DMS53 treated with DMSO at 0.1 percent for 48 hours (cell line): Measurements from ENCODE around the gene GBE1.

ENCODE experiments used
- DNase-seq: peaks from one replicate; lab custom pipeline; 2025; ENCODE audit not compliant: unreplicated experiment; lab: John Stamatoyannopoulos, UW

The GBE1 gene

GRCh38 chr3:81702126-81702525, 59.3 kb downstream of the GBE1 start:
- no peak for DNase-seq

DNA sequence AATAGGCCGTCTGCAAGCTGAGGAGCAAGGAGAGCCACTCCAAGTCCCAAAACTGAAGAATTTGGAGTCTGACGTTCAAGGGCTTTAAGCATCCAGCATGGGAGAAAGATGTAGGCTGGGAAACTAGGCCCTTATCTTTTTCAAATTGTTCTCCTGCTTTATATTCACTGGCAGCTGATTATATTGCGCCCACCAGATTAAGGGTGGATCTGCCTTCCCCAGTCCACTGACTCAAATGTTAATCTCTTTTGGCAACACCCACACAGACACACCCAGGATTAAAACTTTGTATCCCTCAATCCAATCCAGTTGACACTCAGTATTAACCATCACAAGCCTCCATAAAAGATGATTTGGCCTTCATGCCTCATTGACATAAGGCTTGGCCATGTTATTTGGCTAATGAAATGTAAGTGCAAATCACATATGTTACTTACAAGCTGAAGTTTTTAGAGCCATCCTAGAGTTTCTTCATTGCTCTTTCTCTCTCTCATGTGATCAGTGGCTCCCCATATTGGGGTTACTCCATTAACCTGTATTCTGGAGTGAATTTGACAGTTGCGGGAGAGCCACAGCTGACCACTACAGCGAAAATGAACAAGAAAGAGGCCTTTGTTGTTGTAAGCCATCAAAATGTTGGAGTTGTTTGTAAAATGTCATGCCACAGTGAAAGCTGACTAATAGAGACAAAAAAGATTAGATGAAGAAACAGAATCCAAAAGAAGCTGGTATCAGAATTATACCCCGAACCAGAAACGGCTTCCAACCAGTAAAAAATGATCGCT, 61.7 kb downstream of the GBE1 start:
- no peak for DNase-seq

- no peak for DNase-seq
Measured at GRCh38 chr3:81696090-81696489, 65.4 kb downstream of the GBE1 start.

GRCh38 chr3:81695302-81695701, 66.1 kb downstream of the GBE1 start:
- no peak for DNase-seq

GRCh38 chr3:81694662-81695061, 66.8 kb downstream of the GBE1 start:
- DNase-seq, result no peak

GRCh38 chr3:81692766-81693165, 68.7 kb downstream of the GBE1 start:
- no peak for DNase-seq

GRCh38 chr3:81689617-81690016, 71.8 kb downstream of the GBE1 start:
- no peak for DNase-seq

- DNase-seq, result peak; percentile 1
Measured at GRCh38 chr3:81684751-81685395, 76.6 kb downstream of the GBE1 start.

DNA sequence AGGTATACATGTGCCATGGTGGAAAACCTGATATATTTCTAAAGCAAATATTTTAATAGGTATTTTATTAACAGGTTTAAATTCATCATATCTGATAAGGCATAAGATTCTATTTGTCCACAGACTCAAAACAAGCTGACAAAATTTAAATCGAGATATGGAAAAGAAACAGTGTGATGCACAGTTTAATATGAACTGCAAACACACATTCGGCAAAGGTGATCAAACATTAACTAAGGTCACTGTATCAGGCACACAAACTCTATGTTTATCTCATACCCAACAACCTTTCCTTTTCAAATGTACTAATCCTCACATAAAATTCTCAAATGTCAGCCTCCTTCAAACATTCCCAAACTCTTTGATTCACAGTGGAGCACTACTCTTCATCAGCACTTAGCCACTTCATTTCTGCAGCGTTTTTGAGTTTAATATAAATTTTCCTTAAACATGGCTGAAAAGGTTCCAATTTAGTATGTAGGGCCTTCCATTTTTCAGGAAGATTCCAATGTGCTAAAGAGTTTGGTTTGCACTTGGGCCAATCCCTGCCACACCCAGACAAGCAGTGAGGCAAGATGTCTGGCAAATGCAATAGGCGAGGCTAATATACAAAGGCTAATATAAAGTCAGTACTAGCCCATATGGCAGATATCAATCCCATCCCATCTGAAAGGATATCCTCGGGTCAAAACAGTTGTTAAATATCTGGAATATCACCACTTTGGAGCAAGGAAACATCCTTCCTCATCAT, 84.6 kb downstream of the GBE1 start:
- DNase-seq, result no peak

GRCh38 chr3:81674690-81675089, 86.8 kb downstream of the GBE1 start:
- DNase-seq, result no peak

GRCh38 chr3:81668283-81668682, 93.2 kb downstream of the GBE1 start:
- no peak for DNase-seq

GRCh38 chr3:81666502-81667121, 94.8 kb downstream of the GBE1 start:
- no peak for DNase-seq

DNA sequence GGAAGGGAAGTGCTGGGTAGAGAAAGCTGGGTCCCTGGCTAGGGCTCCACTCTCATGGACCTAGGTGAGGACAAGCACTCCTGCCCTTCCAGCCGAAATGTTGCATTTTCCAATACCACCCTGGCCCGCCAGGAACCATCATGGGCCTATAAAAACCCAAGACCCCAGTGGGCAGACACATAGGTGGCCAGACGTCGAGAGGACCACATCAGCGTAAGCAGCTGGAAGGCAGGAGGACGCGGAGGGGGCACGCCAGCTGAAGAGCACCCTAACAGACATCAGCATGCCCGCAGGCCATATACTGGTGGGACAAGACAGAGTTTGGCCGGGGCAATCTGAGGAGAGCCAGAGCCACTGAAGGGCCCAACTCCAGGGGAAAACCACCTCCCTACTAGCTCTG, 98.3 kb downstream of the GBE1 start:
- no peak for DNase-seq

- DNase-seq, result no peak
Measured at GRCh38 chr3:81660036-81660435, 101.4 kb downstream of the GBE1 start.

GRCh38 chr3:81658322-81658997, 103.0 kb downstream of the GBE1 start:
- DNase-seq, result no peak

GRCh38 chr3:81651139-81651538, 110.3 kb downstream of the GBE1 start:
- DNase-seq, result no peak

- DNase-seq, result no peak
Measured at GRCh38 chr3:81650187-81650586, 111.3 kb downstream of the GBE1 start.

DNA sequence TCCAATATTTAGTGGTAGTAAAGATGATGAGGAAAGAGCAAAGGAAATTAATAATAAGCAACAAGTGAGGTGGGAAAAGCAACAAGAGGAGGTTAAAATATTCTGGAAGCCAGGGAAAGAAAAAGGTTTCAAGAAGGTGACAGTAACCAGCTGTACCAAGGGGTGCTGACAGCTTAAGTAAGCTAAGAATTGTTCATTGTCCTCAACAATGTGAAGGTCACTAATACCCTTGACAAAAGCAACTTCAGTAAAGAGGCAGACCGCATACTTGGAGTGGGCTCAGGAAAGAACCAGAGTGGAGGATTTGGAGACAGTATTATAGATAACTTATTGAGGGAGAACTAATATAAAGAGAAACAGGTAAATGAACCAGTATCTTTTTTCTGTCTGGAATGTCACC, 116.2 kb downstream of the GBE1 start:
- no peak for DNase-seq

GRCh38 chr3:81643721-81644120, 117.7 kb downstream of the GBE1 start:
- DNase-seq, result peak; percentile 2

DNA sequence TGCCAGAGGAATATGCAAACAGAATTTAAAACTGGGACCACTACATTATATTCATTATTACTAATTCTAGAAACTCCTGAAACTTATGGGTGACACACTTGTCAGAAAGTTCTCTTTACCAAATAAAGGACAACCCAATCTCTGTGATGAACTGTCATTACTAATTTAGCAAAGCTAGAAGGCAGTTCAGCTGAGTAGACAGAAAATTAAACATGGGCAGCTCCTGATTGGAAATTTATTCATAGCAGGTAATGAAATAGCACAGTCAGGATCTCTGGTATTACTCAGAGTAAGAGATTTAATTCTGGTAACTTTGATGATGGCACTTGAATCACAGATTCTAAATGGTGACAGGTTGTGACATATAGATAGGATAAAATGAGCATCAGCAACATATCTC, 123.0 kb downstream of the GBE1 start:
- no peak for DNase-seq

GRCh38 chr3:81632659-81633058, 128.8 kb downstream of the GBE1 start:
- no peak for DNase-seq
